Epithelial cell of esophagus (primary cell): ENCODE data around the gene KRTAP4-2.
"Not testable (repeated sequence)": the region's sequence is repeated elsewhere in the genome, so short reads cannot be mapped to it uniquely, and the experiment has no call there.

Experiments used
- DNase-seq: peaks from one replicate; pipeline ENCODE4 v3.0.0; 2010; ENCODE audit warnings: low read depth
- H3K4me3 ChIP-seq: 2 replicates; pipeline ENCODE4 v1.5.1; 2011; ENCODE audit warnings: mild to moderate bottlenecking, low read length, control low read depth
- TF ChIP-seq, protein P1 (sequence below): IDR thresholded peaks from 2 replicates; pipeline ENCODE4 v1.5.1; 2011; ENCODE audit warnings: low read depth, mild to moderate bottlenecking, low read length, control low read depth, inconsistent platforms; ENCODE audit not compliant: insufficient read depth; ENCODE audit errors: missing control alignments

Gene KRTAP4-2

DNA sequence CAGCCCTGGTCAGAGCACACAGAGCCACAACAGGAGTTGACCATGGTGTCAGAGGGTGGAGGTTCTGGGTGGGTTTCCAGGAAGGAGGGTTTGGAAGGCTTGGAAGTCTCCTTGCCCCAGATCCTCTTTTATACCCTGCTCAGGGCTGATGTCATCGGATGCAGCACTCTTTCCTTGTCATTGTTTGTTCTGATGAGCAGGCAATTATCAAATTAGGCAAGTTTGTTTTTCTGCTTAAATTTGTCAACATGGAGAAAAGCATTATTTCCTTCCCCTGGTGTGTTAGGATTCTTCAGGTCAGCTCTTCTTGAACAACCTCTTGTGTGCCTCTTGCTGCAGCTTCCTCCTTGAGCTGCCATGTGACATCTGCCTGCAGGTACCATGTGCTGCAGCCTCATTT, 17.4 kb downstream of the KRTAP4-2 start, which contains the start of gene KRTAP4-4:
Gene KRTAP4-4, minus strand, starts transcription at position 101 of the 400 bp plus-strand sequence. Its CDS starts 57 bp downstream, at position 44.
- TF ChIP-seq, protein P1, sequence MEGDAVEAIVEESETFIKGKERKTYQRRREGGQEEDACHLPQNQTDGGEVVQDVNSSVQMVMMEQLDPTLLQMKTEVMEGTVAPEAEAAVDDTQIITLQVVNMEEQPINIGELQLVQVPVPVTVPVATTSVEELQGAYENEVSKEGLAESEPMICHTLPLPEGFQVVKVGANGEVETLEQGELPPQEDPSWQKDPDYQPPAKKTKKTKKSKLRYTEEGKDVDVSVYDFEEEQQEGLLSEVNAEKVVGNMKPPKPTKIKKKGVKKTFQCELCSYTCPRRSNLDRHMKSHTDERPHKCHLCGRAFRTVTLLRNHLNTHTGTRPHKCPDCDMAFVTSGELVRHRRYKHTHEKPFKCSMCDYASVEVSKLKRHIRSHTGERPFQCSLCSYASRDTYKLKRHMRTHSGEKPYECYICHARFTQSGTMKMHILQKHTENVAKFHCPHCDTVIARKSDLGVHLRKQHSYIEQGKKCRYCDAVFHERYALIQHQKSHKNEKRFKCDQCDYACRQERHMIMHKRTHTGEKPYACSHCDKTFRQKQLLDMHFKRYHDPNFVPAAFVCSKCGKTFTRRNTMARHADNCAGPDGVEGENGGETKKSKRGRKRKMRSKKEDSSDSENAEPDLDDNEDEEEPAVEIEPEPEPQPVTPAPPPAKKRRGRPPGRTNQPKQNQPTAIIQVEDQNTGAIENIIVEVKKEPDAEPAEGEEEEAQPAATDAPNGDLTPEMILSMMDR: no peak
- DNase-seq: no peak
- no peak within 1 kb of the TSS for H3K4me3 ChIP-seq

DNA sequence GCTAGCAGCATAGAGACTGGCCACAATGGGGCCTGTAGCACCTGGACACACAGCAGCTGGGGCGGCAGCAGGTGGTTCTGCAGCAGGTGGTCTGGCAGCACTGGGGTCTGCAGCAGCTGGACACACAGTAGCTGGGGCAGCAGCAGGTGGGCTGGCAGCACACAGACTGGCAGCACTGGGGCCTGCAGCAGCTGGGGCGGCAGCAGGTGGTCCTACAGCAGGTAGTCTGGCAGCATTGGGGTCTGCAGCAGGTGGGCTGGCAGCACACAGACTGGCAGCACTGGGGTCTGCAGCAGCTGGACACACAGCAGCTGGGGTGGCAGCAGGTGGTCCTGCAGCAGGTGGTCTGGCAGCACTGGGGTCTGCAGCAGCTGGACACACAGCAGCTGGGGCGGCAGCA, 17.8 kb downstream of the KRTAP4-2 start:
- not testable (repeated sequence) for DNase-seq, H3K4me3 ChIP-seq

DNA sequence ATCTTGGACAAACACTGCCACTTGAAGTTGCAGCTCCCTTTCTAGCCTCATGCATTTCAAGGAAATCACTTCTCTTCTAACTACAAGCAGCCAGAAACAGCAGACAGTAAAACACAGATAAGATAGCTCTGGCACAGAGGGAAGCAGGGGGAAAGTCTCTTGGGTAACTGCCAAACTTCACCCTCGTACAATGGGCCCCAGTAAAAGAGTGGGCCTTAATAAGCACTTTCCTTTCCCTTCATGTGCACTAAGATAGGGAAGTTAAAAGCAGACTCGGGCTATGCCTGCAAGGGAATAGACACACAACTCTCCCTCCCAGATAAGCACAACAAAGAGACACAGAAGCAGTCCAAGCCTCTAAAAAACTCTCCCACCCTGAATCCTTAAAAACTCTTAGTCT, 24.2 kb downstream of the KRTAP4-2 start:
- TF ChIP-seq, protein P1: no peak
- DNase-seq: no peak
- no peak overlapping the region for H3K4me3 ChIP-seq

DNA sequence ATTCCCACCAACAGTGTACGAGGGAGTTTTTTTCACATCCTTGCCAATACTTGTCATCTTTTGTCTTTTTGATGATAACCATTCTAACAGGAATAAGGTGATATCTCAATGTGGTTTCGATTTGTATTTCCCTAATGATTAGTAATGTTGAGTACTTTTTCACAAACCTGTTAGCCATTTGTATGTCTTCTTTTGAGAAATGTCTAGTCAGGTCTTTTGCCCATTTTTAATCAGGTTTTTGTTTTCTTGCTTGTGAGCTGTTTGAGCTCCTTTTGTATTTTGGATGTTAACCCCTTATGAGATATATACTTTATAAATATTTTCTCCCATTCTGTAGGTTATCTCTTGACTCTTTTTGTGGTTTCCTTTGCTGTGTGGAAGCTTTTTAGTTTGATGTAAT, 26.5 kb downstream of the KRTAP4-2 start:
- TF ChIP-seq, protein P1: no peak
- DNase-seq: no peak
- no peak overlapping the region for H3K4me3 ChIP-seq

DNA sequence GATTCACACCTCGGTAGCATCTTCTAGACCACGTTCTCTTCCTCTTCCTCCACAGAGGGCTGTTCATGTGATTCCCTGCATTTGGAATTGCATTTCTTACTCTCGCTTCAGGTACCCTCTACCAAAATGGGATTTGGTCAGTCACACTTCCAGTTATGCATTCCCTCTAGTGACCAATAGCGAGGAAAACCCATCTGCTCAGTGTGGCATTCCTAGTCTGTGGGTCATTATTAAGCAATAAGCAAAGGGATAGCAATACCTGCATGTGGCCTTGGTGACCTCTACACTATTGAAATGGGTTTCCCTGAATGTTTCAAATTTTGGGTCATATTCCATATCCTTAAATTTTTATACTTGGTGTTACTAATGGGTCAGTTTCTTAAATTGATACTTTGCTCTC, 28.0 kb downstream of the KRTAP4-2 start:
- H3K4me3 ChIP-seq: no peak overlapping the region
- TF ChIP-seq, protein P1: no peak
- DNase-seq: no peak

DNA sequence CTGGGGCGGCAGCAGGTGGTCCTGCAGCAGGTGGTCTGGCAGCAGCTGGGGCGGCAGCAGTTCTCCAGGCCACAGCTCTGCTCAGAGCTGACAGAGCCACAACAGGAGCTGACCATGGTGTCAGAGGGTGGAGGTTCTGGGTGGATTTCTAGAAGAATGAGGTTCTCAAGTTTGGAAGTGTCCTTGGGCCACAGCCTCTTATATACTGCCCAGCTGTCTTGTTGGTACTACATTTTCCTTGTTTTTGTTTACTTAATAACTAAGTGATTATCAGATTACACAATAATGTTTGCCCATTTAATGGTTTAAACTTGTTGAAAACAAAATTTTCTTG, 28.4 kb downstream of the KRTAP4-2 start, which contains the start of gene KRTAP4-5:
Gene KRTAP4-5, minus strand, starts transcription at position 174 of the 334 bp plus-strand sequence. Its CDS starts 58 bp downstream, at position 116.
- no peak within 1 kb of the TSS for H3K4me3 ChIP-seq
- DNase-seq: no peak
- TF ChIP-seq, protein P1: no peak

DNA sequence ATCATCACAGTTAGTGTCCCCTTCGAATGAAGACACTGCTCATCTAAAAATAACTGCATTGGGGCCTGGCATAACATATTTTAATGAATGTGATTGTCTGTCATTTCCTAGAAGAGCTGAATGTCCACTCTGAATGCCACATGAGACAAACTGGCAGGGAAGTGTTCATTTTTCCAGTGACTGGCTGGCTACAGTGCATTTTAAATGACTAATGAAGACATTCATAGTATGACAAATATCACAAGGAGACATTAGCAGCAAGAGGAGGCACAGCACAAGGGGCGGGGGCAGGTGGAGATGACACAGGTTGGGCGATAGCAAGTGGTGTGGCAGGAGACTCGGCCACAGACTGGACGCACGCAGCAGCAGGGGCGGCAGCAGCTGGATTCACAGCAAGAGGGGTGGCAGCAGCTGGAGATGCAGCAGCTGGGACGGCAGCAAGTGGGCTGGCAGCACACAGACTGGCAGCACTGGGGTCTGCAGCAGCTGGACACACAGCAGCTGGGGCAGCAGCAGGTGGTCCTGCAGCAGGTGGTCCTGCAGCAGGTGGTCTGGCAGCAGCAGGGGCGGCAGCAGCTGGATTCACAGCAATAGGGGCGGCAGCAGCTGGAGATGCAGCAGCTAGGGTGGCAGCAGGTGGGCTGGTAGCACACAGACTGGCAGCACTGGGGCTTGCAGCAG, 28.9 kb downstream of the KRTAP4-2 start:
- not testable (repeated sequence) for H3K4me3 ChIP-seq, DNase-seq

DNA sequence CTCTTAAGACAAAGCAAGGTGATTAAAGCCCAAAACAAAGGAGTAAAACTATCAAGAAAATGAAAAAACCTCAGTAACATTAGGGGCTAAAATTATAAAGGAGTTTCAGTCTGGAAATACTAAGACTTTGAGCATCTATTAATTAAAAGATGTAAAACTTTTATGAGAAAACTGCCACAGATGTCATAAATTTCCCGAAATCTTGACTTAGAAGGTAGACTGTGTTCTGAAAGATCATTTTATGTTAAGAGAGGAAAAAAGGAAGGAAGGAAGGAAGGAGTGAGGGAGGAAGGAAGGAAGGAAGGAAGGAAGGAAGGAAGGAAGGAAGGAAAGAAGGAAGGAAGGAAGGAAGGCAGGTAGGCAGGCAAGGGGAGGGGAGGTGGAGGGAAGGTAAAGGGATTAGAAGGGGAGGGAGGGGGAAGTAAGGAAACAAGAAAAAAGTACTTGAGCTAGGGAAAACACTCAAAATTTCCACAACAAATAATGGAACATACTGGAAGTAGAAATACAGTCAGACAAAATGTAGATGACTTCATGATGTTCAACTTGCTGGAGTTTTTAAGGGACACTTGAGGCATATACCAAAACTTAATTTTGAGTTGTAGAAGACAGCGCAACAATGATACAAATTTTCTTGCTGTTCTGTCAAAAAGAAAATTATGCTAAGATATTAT, 30.4 kb downstream of the KRTAP4-2 start:
- no peak for DNase-seq
- TF ChIP-seq, protein P1: no peak
- H3K4me3 ChIP-seq: no peak overlapping the region
